IMR-90 (cell line): ENCODE results near the gene TRIO. TPM values are rescaled to one million over a fixed set of nuclear protein-coding genes. Genes with fewer than 3 reads are reported as not detected.

Experiments
- ATAC-seq: fragments of 200-7000 bp; cut with Tn5 transposase; 2 replicates; pipeline ENCODE4 v1.9.1; 2020; ENCODE audit warnings: low read depth, mild to moderate bottlenecking, moderate library complexity
- BruUV-seq: library from RNA; stranded (reverse); fragments of 400-500 nt; replicated peaks from 2 replicates; lab custom pipeline; 2021; lab: Mats Ljungman, UMichigan
- CTCF ChIA-PET: fragments of 300-600 bp; formaldehyde crosslinking; extraction: SDS; loops from one replicate; lab custom pipeline; 2021; ENCODE audit warnings: antibody characterized with exemption; lab: Yijun Ruan, JAX
- POLR2A ChIA-PET: fragments of 300-600 bp; sonication (Branson Sonifier 250); formaldehyde crosslinking; loops from one replicate; lab custom pipeline; 2022; ENCODE audit warnings: antibody characterized with exemption; ENCODE audit not compliant: unreplicated experiment; lab: Charles Lee
- DNase-seq: peaks from one replicate; pipeline ENCODE4 v3.0.0; 2013
- H2AFZ ChIP-seq: replicated peaks from 2 replicates; pipeline ENCODE3; 2013; ENCODE audit warnings: low read length, mild to moderate bottlenecking; ENCODE audit not compliant: poor library complexity
- H2AK5ac ChIP-seq: 2 replicates; pipeline ENCODE4 v1.6.1; 2013; ENCODE audit warnings: low read depth, low read length, inconsistent platforms
- H2AK9ac ChIP-seq: replicated peaks from 2 replicates; pipeline ENCODE3; 2013; ENCODE audit warnings: mild to moderate bottlenecking, low read depth, low read length, moderate library complexity; ENCODE audit not compliant: poor library complexity
- H2BK120ac ChIP-seq: 2 replicates; pipeline ENCODE4 v1.6.1; 2013; ENCODE audit warnings: low read depth, low read length, inconsistent platforms
- H2BK15ac ChIP-seq: 3 replicates; pipeline ENCODE4 v1.6.1; 2013; ENCODE audit warnings: low read depth, low read length, inconsistent platforms
- H2BK20ac ChIP-seq: 2 replicates; pipeline ENCODE4 v1.6.1; 2013; ENCODE audit warnings: low read depth, mild to moderate bottlenecking, inconsistent platforms, low read length, moderate library complexity
- H2BK5ac ChIP-seq: 2 replicates; pipeline ENCODE4 v1.6.1; 2013; ENCODE audit warnings: mild to moderate bottlenecking, low read depth, low read length, inconsistent platforms; ENCODE audit not compliant: poor library complexity, severe bottlenecking
- H3K14ac ChIP-seq: replicated peaks from 2 replicates; pipeline ENCODE4 v1.6.1; 2013; ENCODE audit warnings: low read depth, low read length, inconsistent platforms
- H3K18ac ChIP-seq: 2 replicates; pipeline ENCODE4 v1.6.1; 2013; ENCODE audit warnings: low read depth, low read length, control low read depth
- H3K23ac ChIP-seq: 2 replicates; pipeline ENCODE4 v1.6.1; 2013; ENCODE audit warnings: low read depth, low read length, inconsistent platforms
- H3K27ac ChIP-seq: 2 replicates; pipeline ENCODE4 v1.5.1; 2013; ENCODE audit warnings: mild to moderate bottlenecking, control low read depth, low read length; ENCODE audit not compliant: insufficient read depth
- H3K27me3 ChIP-seq: 2 replicates; pipeline ENCODE4 v1.6.1; 2013; ENCODE audit warnings: low read length; ENCODE audit not compliant: control insufficient read depth, insufficient read depth
- H3K36me3 ChIP-seq: 2 replicates; pipeline ENCODE4 v1.6.1; 2013; ENCODE audit warnings: low read length, mixed read lengths; ENCODE audit not compliant: control insufficient read depth, insufficient read depth
- H3K4ac ChIP-seq: 2 replicates; pipeline ENCODE4 v1.6.1; 2013; ENCODE audit warnings: low read depth, low read length, inconsistent platforms
- H3K4me1 ChIP-seq: 2 replicates; pipeline ENCODE4 v1.6.1; 2013; ENCODE audit warnings: low read length, mixed read lengths; ENCODE audit not compliant: control insufficient read depth, insufficient read depth
- H3K4me2 ChIP-seq: 2 replicates; pipeline ENCODE4 v1.6.1; 2013; ENCODE audit warnings: low read depth, mild to moderate bottlenecking, control low read depth, low read length, moderate library complexity
- H3K4me3 ChIP-seq: 2 replicates; pipeline ENCODE4 v1.5.1; 2013; ENCODE audit warnings: low read depth, mild to moderate bottlenecking, control low read depth, low read length, moderate library complexity; ENCODE audit not compliant: insufficient read depth
- H3K56ac ChIP-seq: 2 replicates; pipeline ENCODE4 v1.6.1; 2013; ENCODE audit warnings: low read length, inconsistent platforms; ENCODE audit not compliant: insufficient read depth; ENCODE audit errors: extremely low read depth
- H3K79me1 ChIP-seq, 2 experiments: 2 replicates each; pipeline ENCODE4 v1.6.1; 2013; ENCODE audit warnings: low read length in 2 of 2, inconsistent platforms in 1 of 2, low read depth in 1 of 2
- H3K9ac ChIP-seq: 2 replicates; pipeline ENCODE4 v1.6.1; 2013; ENCODE audit warnings: low read depth, low read length, control low read depth
- H3K9me1 ChIP-seq: 2 replicates; pipeline ENCODE4 v1.6.1; 2013; ENCODE audit warnings: low read length, inconsistent platforms; ENCODE audit not compliant: insufficient read depth
- H3K9me3 ChIP-seq: 2 replicates; pipeline ENCODE4 v1.6.1; 2013; ENCODE audit warnings: low read length; ENCODE audit not compliant: control insufficient read depth, insufficient read depth
- H4K20me1 ChIP-seq: 2 replicates; pipeline ENCODE4 v1.6.1; 2013; ENCODE audit warnings: low read length, inconsistent platforms; ENCODE audit not compliant: insufficient read depth
- H4K5ac ChIP-seq: 2 replicates; pipeline ENCODE4 v1.6.1; 2013; ENCODE audit warnings: mild to moderate bottlenecking, low read depth, low read length, control low read depth
- H4K8ac ChIP-seq, 2 experiments: 2 replicates each; pipeline ENCODE4 v1.6.1; 2013; ENCODE audit warnings: low read depth in 2 of 2, low read length in 2 of 2, control low read depth in 1 of 2, inconsistent platforms in 1 of 2
- H4K91ac ChIP-seq: 2 replicates; pipeline ENCODE4 v1.6.1; 2013; ENCODE audit warnings: low read depth, low read length, inconsistent platforms; ENCODE audit not compliant: insufficient read depth
- BHLHE40 ChIP-seq: fragments of 150-350 bp; IDR thresholded peaks from 2 replicates; pipeline ENCODE4 v1.6.1; 2016; ENCODE audit warnings: mild to moderate bottlenecking, low read depth, low read length
- CEBPB ChIP-seq: IDR thresholded peaks from 2 replicates; pipeline ENCODE4 v1.6.1; 2012; ENCODE audit warnings: low read depth, low read length, improper control_type of control experiment
- CHD1 ChIP-seq: IDR thresholded peaks from 2 replicates; pipeline ENCODE4 v1.6.1; 2012; ENCODE audit warnings: low read depth, low read length, improper control_type of control experiment
- FOS ChIP-seq: fragments of 150-350 bp; IDR thresholded peaks from 2 replicates; pipeline ENCODE4 v1.6.1; 2016; ENCODE audit warnings: low read depth, low read length
- MAFK ChIP-seq: IDR thresholded peaks from 2 replicates; pipeline ENCODE4 v1.6.1; 2012; ENCODE audit warnings: low read depth, low read length, improper control_type of control experiment
- MAZ ChIP-seq: IDR thresholded peaks from 2 replicates; pipeline ENCODE4 v1.6.1; 2012; ENCODE audit warnings: low read depth, mild to moderate bottlenecking, low read length, improper control_type of control experiment, moderate library complexity, borderline replicate concordance
- MXI1 ChIP-seq: IDR thresholded peaks from 2 replicates; pipeline ENCODE4 v1.6.1; 2012; ENCODE audit warnings: low read depth, mild to moderate bottlenecking, low read length, moderate library complexity, borderline replicate concordance
- NFE2L2 ChIP-seq: fragments of 150-350 bp; IDR thresholded peaks from 2 replicates; pipeline ENCODE4 v1.6.1; 2016; ENCODE audit warnings: low read depth, mild to moderate bottlenecking, low read length
- POLR2A ChIP-seq: IDR thresholded peaks from 2 replicates; pipeline ENCODE4 v1.6.1; 2012; ENCODE audit warnings: mild to moderate bottlenecking, low read depth, low read length
- RAD21 ChIP-seq: IDR thresholded peaks from 2 replicates; pipeline ENCODE4 v1.6.1; 2012; ENCODE audit warnings: low read length, improper control_type of control experiment
- RCOR1 ChIP-seq: IDR thresholded peaks from 2 replicates; pipeline ENCODE4 v1.6.1; 2012; ENCODE audit warnings: mild to moderate bottlenecking, low read length, improper control_type of control experiment; ENCODE audit not compliant: insufficient replicate concordance
- RFX5 ChIP-seq: IDR thresholded peaks from 2 replicates; pipeline ENCODE4 v1.8.0; 2012; ENCODE audit warnings: low read depth, mild to moderate bottlenecking, low read length, moderate library complexity
- SMC3 ChIP-seq: fragments of 150-350 bp; IDR thresholded peaks from 2 replicates; pipeline ENCODE4 v1.6.1; 2016; ENCODE audit warnings: low read depth, mild to moderate bottlenecking, antibody characterized with exemption, low read length, moderate library complexity
- WGBS, 2 experiments: methylation state at CpG; one replicate each; pipeline versions ENCODE4 v1.1.5 to v1.1.7; 2013; ENCODE audit warnings: missing lambda C conversion rate in 2 of 2; ENCODE audit not compliant: insufficient read length in 1 of 2; ENCODE audit errors: extremely low coverage in 2 of 2; 5-methylcytosine and 5-hydroxymethylcytosine counted together
- dilution Hi-C: fragments of 300-500 bp; cut with HindIII; formaldehyde crosslinking; loops from one replicate; pipeline ENCODE4 v1.14.3; 2018; ENCODE audit warnings: low sequenced_read_pairs; ENCODE audit not compliant: unreplicated experiment
- in situ Hi-C: fragments of 300-500 bp; cut with MboI; formaldehyde crosslinking; loops from 3 replicates; pipeline ENCODE4 v1.14.3; 2019; ENCODE audit warnings: low sequenced_read_pairs, inconsistent platforms, mixed read lengths
- intact Hi-C: fragments of 100-400 bp; cut with micrococcal nuclease; formaldehyde crosslinking; loops from 2 replicates; pipeline ENCODE4 v1.10.0; 2022
- polyA plus RNA-seq, 3 experiments: library from polyadenylated mRNA; depleted of rRNA; stranded (reverse); fragments of >200 nt; gene quantifications; 2 replicates each; pipeline ENCODE4 v1.2.3, GENCODE V29; 2012; ENCODE audit warnings: low replicate concordance in 1 of 3
- total RNA-seq: library from RNA; depleted of rRNA; stranded (reverse); fragments of >200 nt; gene quantifications from 2 replicates; pipeline ENCODE4 v1.2.3, GENCODE V29; 2012
- TF ChIP-seq, protein P1 (sequence below): fragments of 150-350 bp; IDR thresholded peaks from 2 replicates; pipeline ENCODE4 v1.6.1; 2017; ENCODE audit warnings: mild to moderate bottlenecking, antibody characterized with exemption, low read length, low read depth
- TF ChIP-seq, protein P2 (sequence below): conservative IDR thresholded peaks from 2 replicates; pipeline ENCODE4 v1.5.1; 2012; ENCODE audit warnings: mild to moderate bottlenecking, low read depth, low read length, improper control_type of control experiment
- TF ChIP-seq, protein P3 (sequence below): fragments of 150-350 bp; IDR thresholded peaks from 2 replicates; pipeline ENCODE4 v1.6.1; 2016; ENCODE audit warnings: low read depth, mild to moderate bottlenecking, low read length, moderate library complexity, borderline replicate concordance

TRIO gene
- total and polyA plus RNA-seq, 2 of the 4 experiments (the other 2 are of a cell fraction) = 206 to 522 TPM

DNA sequence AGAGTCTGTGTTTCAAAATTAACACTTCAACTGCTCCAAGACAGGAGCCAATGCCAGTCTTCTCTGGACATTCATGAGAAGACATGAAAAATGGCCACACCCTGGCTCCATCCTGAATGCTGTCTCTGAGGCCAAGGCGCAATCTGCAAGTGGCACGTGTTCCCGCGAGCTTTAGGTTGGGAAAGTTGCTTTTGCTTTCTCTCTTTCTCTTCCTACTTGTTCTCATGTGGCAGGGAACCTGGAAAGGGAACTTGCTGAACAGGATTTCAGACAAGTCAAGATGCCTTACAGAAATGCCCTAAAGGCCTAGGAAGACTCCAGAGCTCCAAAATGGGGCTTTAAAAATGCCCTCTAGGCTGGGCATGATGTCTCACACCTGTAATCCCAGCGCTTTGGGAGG is 346.5 kb downstream of the TRIO start:
- in situ Hi-C loops = no loop called here
- Histone ChIP-seq H4K91ac (no peak overlapping the region), H4K20me1 (peaks cover 78% of the 10 kb centered on the region), H2BK5ac (no peak overlapping the region), H4K8ac (0 out of 4 replicates have a peak overlapping the region, but pooled peaks of 1 of the 2 experiments have one; percentile 13), H2AK9ac (no peak overlapping the region), H3K27me3 (no peaks in the 10 kb centered on the region), H3K14ac (no peak overlapping the region), H2AFZ (no peak overlapping the region), H3K9me3 (no peaks in the 10 kb centered on the region), H3K56ac (no peak overlapping the region), H2BK20ac (no peak overlapping the region), H3K4ac (no peak overlapping the region), H2BK120ac (no peak overlapping the region), H4K5ac (no peak overlapping the region), H3K9me1 (peaks cover 25% of the 10 kb centered on the region), H3K18ac (no peak overlapping the region), H3K4me2 (no peak overlapping the region), H2AK5ac (no peak overlapping the region), H3K79me1 (peaks cover 60 to 87% of the 10 kb centered on the region in 2 experiments), H3K9ac (no peak overlapping the region), H2BK15ac (no peak overlapping the region), H3K4me1 (peaks cover 18% of the 10 kb centered on the region), H3K23ac (no peak overlapping the region), H3K27ac (no peak overlapping the region), H3K36me3 (peaks cover 84% of the 10 kb centered on the region), H3K4me3 (no peak overlapping the region)
- POLR2A ChIA-PET = no interaction called here
- TF ChIP-seq FOS = no peak
- no peak for TF ChIP-seq POLR2A
- no peak for TF ChIP-seq RAD21
- no peak for TF ChIP-seq RFX5
- no peak for TF ChIP-seq BHLHE40
- TF ChIP-seq RCOR1 = no peak
- no peak for TF ChIP-seq MAFK
- TF ChIP-seq NFE2L2 = no peak
- no peak for TF ChIP-seq MAZ
- TF ChIP-seq, protein P1, sequence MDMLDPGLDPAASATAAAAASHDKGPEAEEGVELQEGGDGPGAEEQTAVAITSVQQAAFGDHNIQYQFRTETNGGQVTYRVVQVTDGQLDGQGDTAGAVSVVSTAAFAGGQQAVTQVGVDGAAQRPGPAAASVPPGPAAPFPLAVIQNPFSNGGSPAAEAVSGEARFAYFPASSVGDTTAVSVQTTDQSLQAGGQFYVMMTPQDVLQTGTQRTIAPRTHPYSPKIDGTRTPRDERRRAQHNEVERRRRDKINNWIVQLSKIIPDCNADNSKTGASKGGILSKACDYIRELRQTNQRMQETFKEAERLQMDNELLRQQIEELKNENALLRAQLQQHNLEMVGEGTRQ = no peak
- no peak for TF ChIP-seq CHD1
- TF ChIP-seq, protein P2, sequence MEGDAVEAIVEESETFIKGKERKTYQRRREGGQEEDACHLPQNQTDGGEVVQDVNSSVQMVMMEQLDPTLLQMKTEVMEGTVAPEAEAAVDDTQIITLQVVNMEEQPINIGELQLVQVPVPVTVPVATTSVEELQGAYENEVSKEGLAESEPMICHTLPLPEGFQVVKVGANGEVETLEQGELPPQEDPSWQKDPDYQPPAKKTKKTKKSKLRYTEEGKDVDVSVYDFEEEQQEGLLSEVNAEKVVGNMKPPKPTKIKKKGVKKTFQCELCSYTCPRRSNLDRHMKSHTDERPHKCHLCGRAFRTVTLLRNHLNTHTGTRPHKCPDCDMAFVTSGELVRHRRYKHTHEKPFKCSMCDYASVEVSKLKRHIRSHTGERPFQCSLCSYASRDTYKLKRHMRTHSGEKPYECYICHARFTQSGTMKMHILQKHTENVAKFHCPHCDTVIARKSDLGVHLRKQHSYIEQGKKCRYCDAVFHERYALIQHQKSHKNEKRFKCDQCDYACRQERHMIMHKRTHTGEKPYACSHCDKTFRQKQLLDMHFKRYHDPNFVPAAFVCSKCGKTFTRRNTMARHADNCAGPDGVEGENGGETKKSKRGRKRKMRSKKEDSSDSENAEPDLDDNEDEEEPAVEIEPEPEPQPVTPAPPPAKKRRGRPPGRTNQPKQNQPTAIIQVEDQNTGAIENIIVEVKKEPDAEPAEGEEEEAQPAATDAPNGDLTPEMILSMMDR = no peak
- TF ChIP-seq MXI1 = no peak
- TF ChIP-seq, protein P3, sequence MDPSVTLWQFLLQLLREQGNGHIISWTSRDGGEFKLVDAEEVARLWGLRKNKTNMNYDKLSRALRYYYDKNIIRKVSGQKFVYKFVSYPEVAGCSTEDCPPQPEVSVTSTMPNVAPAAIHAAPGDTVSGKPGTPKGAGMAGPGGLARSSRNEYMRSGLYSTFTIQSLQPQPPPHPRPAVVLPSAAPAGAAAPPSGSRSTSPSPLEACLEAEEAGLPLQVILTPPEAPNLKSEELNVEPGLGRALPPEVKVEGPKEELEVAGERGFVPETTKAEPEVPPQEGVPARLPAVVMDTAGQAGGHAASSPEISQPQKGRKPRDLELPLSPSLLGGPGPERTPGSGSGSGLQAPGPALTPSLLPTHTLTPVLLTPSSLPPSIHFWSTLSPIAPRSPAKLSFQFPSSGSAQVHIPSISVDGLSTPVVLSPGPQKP = no peak
- no peak for TF ChIP-seq SMC3
- TF ChIP-seq CEBPB = no peak
- dilution Hi-C loops = no loop called here
- intact Hi-C loops = loop anchor here (5.0 kb wide), 1 partner anchor 523 kb away; no protein-coding TSS in a partner anchor
- no CpG with 5 or more reads among the region's 5 CpGs for WGBS, 2 experiments
- no TSS peak for BruUV-seq
- no peak for ATAC-seq
- no peak for DNase-seq
- CTCF ChIA-PET = no interaction called here
